IMR-90 (cell line): ENCODE results near the gene KLRC1. TPM values are rescaled to one million over a fixed set of nuclear protein-coding genes. Genes with fewer than 3 reads are reported as not detected.

Experiments used
- ATAC-seq: fragments of 200-7000 bp; cut with Tn5 transposase; 2 replicates; pipeline ENCODE4 v1.9.1; 2020; ENCODE audit warnings: low read depth, mild to moderate bottlenecking, moderate library complexity
- BruUV-seq: library from RNA; stranded (reverse); fragments of 400-500 nt; replicated peaks from 2 replicates; lab custom pipeline; 2021; lab: Mats Ljungman, UMichigan
- CTCF ChIA-PET: fragments of 300-600 bp; formaldehyde crosslinking; extraction: SDS; loops from one replicate; lab custom pipeline; 2021; ENCODE audit warnings: antibody characterized with exemption; lab: Yijun Ruan, JAX
- POLR2A ChIA-PET: fragments of 300-600 bp; sonication (Branson Sonifier 250); formaldehyde crosslinking; loops from one replicate; lab custom pipeline; 2022; ENCODE audit warnings: antibody characterized with exemption; ENCODE audit not compliant: unreplicated experiment; lab: Charles Lee
- DNase-seq: peaks from one replicate; pipeline ENCODE4 v3.0.0; 2013
- H2AFZ ChIP-seq: replicated peaks from 2 replicates; pipeline ENCODE3; 2013; ENCODE audit warnings: low read length, mild to moderate bottlenecking; ENCODE audit not compliant: poor library complexity
- H2AK5ac ChIP-seq: 2 replicates; pipeline ENCODE4 v1.6.1; 2013; ENCODE audit warnings: low read depth, low read length, inconsistent platforms
- H2AK9ac ChIP-seq: replicated peaks from 2 replicates; pipeline ENCODE3; 2013; ENCODE audit warnings: mild to moderate bottlenecking, low read depth, low read length, moderate library complexity; ENCODE audit not compliant: poor library complexity
- H2BK120ac ChIP-seq: 2 replicates; pipeline ENCODE4 v1.6.1; 2013; ENCODE audit warnings: low read depth, low read length, inconsistent platforms
- H2BK15ac ChIP-seq: 3 replicates; pipeline ENCODE4 v1.6.1; 2013; ENCODE audit warnings: low read depth, low read length, inconsistent platforms
- H2BK20ac ChIP-seq: 2 replicates; pipeline ENCODE4 v1.6.1; 2013; ENCODE audit warnings: low read depth, mild to moderate bottlenecking, inconsistent platforms, low read length, moderate library complexity
- H2BK5ac ChIP-seq: 2 replicates; pipeline ENCODE4 v1.6.1; 2013; ENCODE audit warnings: mild to moderate bottlenecking, low read depth, low read length, inconsistent platforms; ENCODE audit not compliant: poor library complexity, severe bottlenecking
- H3K14ac ChIP-seq: replicated peaks from 2 replicates; pipeline ENCODE4 v1.6.1; 2013; ENCODE audit warnings: low read depth, low read length, inconsistent platforms
- H3K18ac ChIP-seq: 2 replicates; pipeline ENCODE4 v1.6.1; 2013; ENCODE audit warnings: low read depth, low read length, control low read depth
- H3K23ac ChIP-seq: 2 replicates; pipeline ENCODE4 v1.6.1; 2013; ENCODE audit warnings: low read depth, low read length, inconsistent platforms
- H3K27ac ChIP-seq: 2 replicates; pipeline ENCODE4 v1.5.1; 2013; ENCODE audit warnings: mild to moderate bottlenecking, control low read depth, low read length; ENCODE audit not compliant: insufficient read depth
- H3K27me3 ChIP-seq: 2 replicates; pipeline ENCODE4 v1.6.1; 2013; ENCODE audit warnings: low read length; ENCODE audit not compliant: control insufficient read depth, insufficient read depth
- H3K36me3 ChIP-seq: 2 replicates; pipeline ENCODE4 v1.6.1; 2013; ENCODE audit warnings: low read length, mixed read lengths; ENCODE audit not compliant: control insufficient read depth, insufficient read depth
- H3K4ac ChIP-seq: 2 replicates; pipeline ENCODE4 v1.6.1; 2013; ENCODE audit warnings: low read depth, low read length, inconsistent platforms
- H3K4me1 ChIP-seq: 2 replicates; pipeline ENCODE4 v1.6.1; 2013; ENCODE audit warnings: low read length, mixed read lengths; ENCODE audit not compliant: control insufficient read depth, insufficient read depth
- H3K4me2 ChIP-seq: 2 replicates; pipeline ENCODE4 v1.6.1; 2013; ENCODE audit warnings: low read depth, mild to moderate bottlenecking, control low read depth, low read length, moderate library complexity
- H3K4me3 ChIP-seq: 2 replicates; pipeline ENCODE4 v1.5.1; 2013; ENCODE audit warnings: low read depth, mild to moderate bottlenecking, control low read depth, low read length, moderate library complexity; ENCODE audit not compliant: insufficient read depth
- H3K56ac ChIP-seq: 2 replicates; pipeline ENCODE4 v1.6.1; 2013; ENCODE audit warnings: low read length, inconsistent platforms; ENCODE audit not compliant: insufficient read depth; ENCODE audit errors: extremely low read depth
- H3K79me1 ChIP-seq, 2 experiments: 2 replicates each; pipeline ENCODE4 v1.6.1; 2013; ENCODE audit warnings: low read length in 2 of 2, inconsistent platforms in 1 of 2, low read depth in 1 of 2
- H3K9ac ChIP-seq: 2 replicates; pipeline ENCODE4 v1.6.1; 2013; ENCODE audit warnings: low read depth, low read length, control low read depth
- H3K9me1 ChIP-seq: 2 replicates; pipeline ENCODE4 v1.6.1; 2013; ENCODE audit warnings: low read length, inconsistent platforms; ENCODE audit not compliant: insufficient read depth
- H3K9me3 ChIP-seq: 2 replicates; pipeline ENCODE4 v1.6.1; 2013; ENCODE audit warnings: low read length; ENCODE audit not compliant: control insufficient read depth, insufficient read depth
- H4K20me1 ChIP-seq: 2 replicates; pipeline ENCODE4 v1.6.1; 2013; ENCODE audit warnings: low read length, inconsistent platforms; ENCODE audit not compliant: insufficient read depth
- H4K5ac ChIP-seq: 2 replicates; pipeline ENCODE4 v1.6.1; 2013; ENCODE audit warnings: mild to moderate bottlenecking, low read depth, low read length, control low read depth
- H4K8ac ChIP-seq, 2 experiments: 2 replicates each; pipeline ENCODE4 v1.6.1; 2013; ENCODE audit warnings: low read depth in 2 of 2, low read length in 2 of 2, control low read depth in 1 of 2, inconsistent platforms in 1 of 2
- H4K91ac ChIP-seq: 2 replicates; pipeline ENCODE4 v1.6.1; 2013; ENCODE audit warnings: low read depth, low read length, inconsistent platforms; ENCODE audit not compliant: insufficient read depth
- CEBPB ChIP-seq: IDR thresholded peaks from 2 replicates; pipeline ENCODE4 v1.6.1; 2012; ENCODE audit warnings: low read depth, low read length, improper control_type of control experiment
- MAFK ChIP-seq: IDR thresholded peaks from 2 replicates; pipeline ENCODE4 v1.6.1; 2012; ENCODE audit warnings: low read depth, low read length, improper control_type of control experiment
- RAD21 ChIP-seq: IDR thresholded peaks from 2 replicates; pipeline ENCODE4 v1.6.1; 2012; ENCODE audit warnings: low read length, improper control_type of control experiment
- WGBS, 2 experiments: methylation state at CpG; one replicate each; pipeline versions ENCODE4 v1.1.5 to v1.1.7; 2013; ENCODE audit warnings: missing lambda C conversion rate in 2 of 2; ENCODE audit not compliant: insufficient read length in 1 of 2; ENCODE audit errors: extremely low coverage in 2 of 2; 5-methylcytosine and 5-hydroxymethylcytosine counted together
- dilution Hi-C: fragments of 300-500 bp; cut with HindIII; formaldehyde crosslinking; loops from one replicate; pipeline ENCODE4 v1.14.3; 2018; ENCODE audit warnings: low sequenced_read_pairs; ENCODE audit not compliant: unreplicated experiment
- in situ Hi-C: fragments of 300-500 bp; cut with MboI; formaldehyde crosslinking; loops from 3 replicates; pipeline ENCODE4 v1.14.3; 2019; ENCODE audit warnings: low sequenced_read_pairs, inconsistent platforms, mixed read lengths
- intact Hi-C: fragments of 100-400 bp; cut with micrococcal nuclease; formaldehyde crosslinking; loops from 2 replicates; pipeline ENCODE4 v1.10.0; 2022
- polyA plus RNA-seq, 3 experiments: library from polyadenylated mRNA; depleted of rRNA; stranded (reverse); fragments of >200 nt; gene quantifications; 2 replicates each; pipeline ENCODE4 v1.2.3, GENCODE V29; 2012; ENCODE audit warnings: low replicate concordance in 1 of 3
- total RNA-seq: library from RNA; depleted of rRNA; stranded (reverse); fragments of >200 nt; gene quantifications from 2 replicates; pipeline ENCODE4 v1.2.3, GENCODE V29; 2012
- TF ChIP-seq, protein P1 (sequence below): conservative IDR thresholded peaks from 2 replicates; pipeline ENCODE4 v1.5.1; 2012; ENCODE audit warnings: mild to moderate bottlenecking, low read depth, low read length, improper control_type of control experiment

KLRC1 gene
- total and polyA plus RNA-seq, 2 of the 4 experiments (the other 2 are of a cell fraction): not detected

GRCh38 chr12:10501030-10501429 lies 47.9 kb upstream of the KLRC1 start:
- Histone ChIP-seq H2BK15ac (no peak overlapping the region), H3K9ac (no peak overlapping the region), H2BK120ac (no peak overlapping the region), H3K23ac (no peak overlapping the region), H3K9me1 (no peaks in the 10 kb centered on the region), H3K27me3 (peaks cover 6% of the 10 kb centered on the region), H4K20me1 (no peaks in the 10 kb centered on the region), H2AK9ac (no peak overlapping the region), H4K91ac (no peak overlapping the region), H4K5ac (no peak overlapping the region), H2BK20ac (no peak overlapping the region), H3K4me2 (peak overlapping the region; percentile 70; the same call in 1 of the 2 replicates), H2AFZ (no peak overlapping the region), H2BK5ac (no peak overlapping the region), H2AK5ac (no peak overlapping the region), H3K4me1 (no peaks in the 10 kb centered on the region), H3K56ac (no peak overlapping the region), H4K8ac (no peak overlapping the region), H3K9me3 (no peaks in the 10 kb centered on the region), H3K4me3 (no peak overlapping the region), H3K4ac (no peak overlapping the region), H3K18ac (no peak overlapping the region), H3K36me3 (no peaks in the 10 kb centered on the region), H3K79me1 (no peaks in the 10 kb centered on the region), H3K14ac (no peak overlapping the region), H3K27ac (no peak overlapping the region)
- dilution Hi-C loops (no loop called here), in situ Hi-C loops (no loop called here), intact Hi-C loops (loop anchor here (1.0 kb wide), 2 partner anchors 170 to 266 kb away; no protein-coding TSS in a partner anchor)
- DNase-seq (no peak), ATAC-seq (no peak)
- BruUV-seq: no TSS peak
- ChIA-PET POLR2A (no interaction called here), CTCF (no interaction called here)
- no CpG with 5 or more reads among the region's 3 CpGs for WGBS, 2 experiments
- TF ChIP-seq MAFK (no peak), RAD21 (peak; percentile 35; the same call in 1 of the 2 replicates), CEBPB (no peak)
- TF ChIP-seq, protein P1, sequence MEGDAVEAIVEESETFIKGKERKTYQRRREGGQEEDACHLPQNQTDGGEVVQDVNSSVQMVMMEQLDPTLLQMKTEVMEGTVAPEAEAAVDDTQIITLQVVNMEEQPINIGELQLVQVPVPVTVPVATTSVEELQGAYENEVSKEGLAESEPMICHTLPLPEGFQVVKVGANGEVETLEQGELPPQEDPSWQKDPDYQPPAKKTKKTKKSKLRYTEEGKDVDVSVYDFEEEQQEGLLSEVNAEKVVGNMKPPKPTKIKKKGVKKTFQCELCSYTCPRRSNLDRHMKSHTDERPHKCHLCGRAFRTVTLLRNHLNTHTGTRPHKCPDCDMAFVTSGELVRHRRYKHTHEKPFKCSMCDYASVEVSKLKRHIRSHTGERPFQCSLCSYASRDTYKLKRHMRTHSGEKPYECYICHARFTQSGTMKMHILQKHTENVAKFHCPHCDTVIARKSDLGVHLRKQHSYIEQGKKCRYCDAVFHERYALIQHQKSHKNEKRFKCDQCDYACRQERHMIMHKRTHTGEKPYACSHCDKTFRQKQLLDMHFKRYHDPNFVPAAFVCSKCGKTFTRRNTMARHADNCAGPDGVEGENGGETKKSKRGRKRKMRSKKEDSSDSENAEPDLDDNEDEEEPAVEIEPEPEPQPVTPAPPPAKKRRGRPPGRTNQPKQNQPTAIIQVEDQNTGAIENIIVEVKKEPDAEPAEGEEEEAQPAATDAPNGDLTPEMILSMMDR: peak; percentile 34
